ENCODE data around the gene SYT9.

SYT9 gene

GRCh38 chr11:7512525-7513233 is 261.0 kb downstream of the SYT9 start:
- no peaks in the 10 kb centered on the region for H3F3A ChIP-seq (ENCODE audit: control insufficient read depth, insufficient read depth)
- peak overlapping the region; percentile 86 for H3K4me3 ChIP-seq (ENCODE audit: low read length)
- peaks cover 39% of the 10 kb centered on the region for H3K79me2 ChIP-seq (ENCODE audit: control insufficient read depth, low read length)
- H4K20me1 ChIP-seq (ENCODE audit: control insufficient read depth, insufficient read depth, low read depth, low read length), result no peaks in the 10 kb centered on the region
- TF ChIP-seq CTCF (IDR thresholded peaks at IDR 0.05; ENCODE audit: low read depth, low read length, poor library complexity, severe bottlenecking) (no peak), EZH2phosphoT487 (IDR thresholded peaks at IDR 0.05; ENCODE audit: borderline replicate concordance, low read length) (no peak)
- H3K4me2 ChIP-seq (ENCODE audit: low read length), result peak overlapping the region; percentile 93
- peaks cover 49% of the 10 kb centered on the region for H3K4me1 ChIP-seq (ENCODE audit: control insufficient read depth, low read length)
- H3K9me3 ChIP-seq (ENCODE audit: control insufficient read depth, insufficient read depth, low read length), result no peaks in the 10 kb centered on the region
- H3K36me3 ChIP-seq (ENCODE audit: control insufficient read depth, low read length), result peaks cover 5% of the 10 kb centered on the region
- no peaks in the 10 kb centered on the region for H3K9me2 ChIP-seq (replicated peaks; ENCODE audit: control insufficient read depth, low read length)
- H3K27ac ChIP-seq (ENCODE audit: low read depth, low read length), result peak overlapping the region; percentile 85
- no peaks in the 10 kb centered on the region for H3K27me3 ChIP-seq (ENCODE audit: control insufficient read depth, low read length)

- Histone ChIP-seq H3K4me2 (ENCODE audit: low read length) (peak within 1 kb of the TSS; percentile 93), H3F3A (ENCODE audit: control insufficient read depth, insufficient read depth) (no peaks in the 10 kb centered on the region), H3K4me3 (ENCODE audit: low read length) (peak within 1 kb of the TSS; percentile 86), H3K9me3 (ENCODE audit: control insufficient read depth, insufficient read depth, low read length) (no peaks in the 10 kb centered on the region), H3K79me2 (ENCODE audit: control insufficient read depth, low read length) (peaks cover 47% of the 10 kb centered on the region), H3K4me1 (ENCODE audit: control insufficient read depth, low read length) (peaks cover 49% of the 10 kb centered on the region), H3K27ac (ENCODE audit: low read depth, low read length) (peak within 1 kb of the TSS; percentile 85), H3K36me3 (ENCODE audit: control insufficient read depth, low read length) (peaks cover 5% of the 10 kb centered on the region), H3K9me2 (replicated peaks; ENCODE audit: control insufficient read depth, low read length) (no peaks in the 10 kb centered on the region), H4K20me1 (ENCODE audit: control insufficient read depth, insufficient read depth, low read depth, low read length) (no peaks in the 10 kb centered on the region), H3K27me3 (ENCODE audit: control insufficient read depth, low read length) (no peaks in the 10 kb centered on the region)
- peak; percentile 89 for TF ChIP-seq CTCF (IDR thresholded peaks at IDR 0.05; ENCODE audit: low read depth, low read length, poor library complexity, severe bottlenecking)
- TF ChIP-seq EZH2phosphoT487 (IDR thresholded peaks at IDR 0.05; ENCODE audit: borderline replicate concordance, low read length), result no peak
These were observed 261.8 kb downstream of the SYT9 start, which contains the start of gene PPFIBP2 for GRCh38 chr11:7513234-7514098. Gene PPFIBP2, plus strand, starts transcription at chr11:7513999. Its CDS starts 35,477 bp downstream, at chr11:7549476.

DNA sequence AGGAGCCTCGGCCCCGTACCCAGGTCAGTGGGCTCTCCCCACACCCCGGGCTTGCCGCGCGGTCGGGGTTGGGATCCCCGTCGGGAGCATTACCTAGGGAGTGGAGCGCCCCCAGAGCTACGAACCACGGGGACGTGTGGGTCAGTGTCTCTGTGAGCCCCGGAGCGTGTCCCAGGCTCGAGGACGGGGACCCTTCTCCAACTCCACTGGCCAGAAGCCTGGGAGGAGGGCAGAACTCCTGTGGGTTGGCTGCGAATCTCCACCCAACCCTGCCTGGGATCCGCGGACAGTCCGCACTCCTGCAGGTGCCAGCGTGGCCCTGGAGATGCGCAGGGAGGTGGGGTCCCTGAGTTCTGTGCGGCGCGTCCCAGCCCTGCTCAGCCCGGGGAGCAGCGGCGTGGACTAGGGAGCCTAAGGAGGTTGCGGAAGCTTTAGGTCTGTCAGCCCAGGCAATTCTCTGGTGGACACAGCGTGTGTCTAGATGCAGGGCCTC is 262.4 kb downstream of the SYT9 start:
- H3K36me3 ChIP-seq (ENCODE audit: control insufficient read depth, low read length), result peaks cover 5% of the 10 kb centered on the region
- no peaks in the 10 kb centered on the region for H3F3A ChIP-seq (ENCODE audit: control insufficient read depth, insufficient read depth)
- TF ChIP-seq EZH2phosphoT487 (IDR thresholded peaks at IDR 0.05; ENCODE audit: borderline replicate concordance, low read length), result no peak
- TF ChIP-seq CTCF (IDR thresholded peaks at IDR 0.05; ENCODE audit: low read depth, low read length, poor library complexity, severe bottlenecking), result peak; percentile 38
- H3K27me3 ChIP-seq (ENCODE audit: control insufficient read depth, low read length), result no peaks in the 10 kb centered on the region
- peak overlapping the region; percentile 93 for H3K4me2 ChIP-seq (ENCODE audit: low read length)
- peak overlapping the region; percentile 86 for H3K4me3 ChIP-seq (ENCODE audit: low read length)
- peak overlapping the region; percentile 85 for H3K27ac ChIP-seq (ENCODE audit: low read depth, low read length)
- peaks cover 55% of the 10 kb centered on the region for H3K4me1 ChIP-seq (ENCODE audit: control insufficient read depth, low read length)
- no peaks in the 10 kb centered on the region for H3K9me3 ChIP-seq (ENCODE audit: control insufficient read depth, insufficient read depth, low read length)
- peaks cover 54% of the 10 kb centered on the region for H3K79me2 ChIP-seq (ENCODE audit: control insufficient read depth, low read length)
- no peaks in the 10 kb centered on the region for H3K9me2 ChIP-seq (replicated peaks; ENCODE audit: control insufficient read depth, low read length)
- H4K20me1 ChIP-seq (ENCODE audit: control insufficient read depth, insufficient read depth, low read depth, low read length), result no peaks in the 10 kb centered on the region
